CD4-positive, alpha-beta T cell treated with Interleukin-15 for 1 hour (primary cell): ENCODE data around the gene CPSF6.
"Not testable (repeated sequence)": the region's sequence is repeated elsewhere in the genome, so short reads cannot be mapped to it uniquely, and the experiment has no call there.

Experiments
- DNase-seq: peaks from one replicate; pipeline ENCODE4 v3.0.0-alpha.2; 2020

Gene CPSF6

GRCh38 chr12:69262264-69262974 is 23.1 kb downstream of the CPSF6 start:
- no peak for DNase-seq

- no peak for DNase-seq
Observed at GRCh38 chr12:69265205-69265604, 25.8 kb downstream of the CPSF6 start.

GRCh38 chr12:69265633-69266032 is 26.3 kb downstream of the CPSF6 start:
- not testable (repeated sequence) for DNase-seq

- no peak for DNase-seq
Observed at GRCh38 chr12:69266036-69266635, 26.8 kb downstream of the CPSF6 start.

- DNase-seq: no peak
Observed at GRCh38 chr12:69269736-69270135, 30.4 kb downstream of the CPSF6 start.

- DNase-seq: no peak
Observed at GRCh38 chr12:69272511-69272910, 33.1 kb downstream of the CPSF6 start.

- DNase-seq: no peak
Observed at GRCh38 chr12:69274861-69275260, 35.5 kb downstream of the CPSF6 start.

- DNase-seq: no peak
Observed at GRCh38 chr12:69275471-69275891, 36.1 kb downstream of the CPSF6 start.

- no peak for DNase-seq
Observed at GRCh38 chr12:69278814-69279782, 39.7 kb downstream of the CPSF6 start.

GRCh38 chr12:69284131-69284530 is 44.8 kb downstream of the CPSF6 start:
- peak; percentile 34 for DNase-seq

- no peak for DNase-seq
Observed at GRCh38 chr12:69287556-69287955, 48.2 kb downstream of the CPSF6 start.

GRCh38 chr12:69290545-69291277 is 51.3 kb downstream of the CPSF6 start:
- DNase-seq: peak; percentile 80

- DNase-seq: no peak
Observed at GRCh38 chr12:69291278-69291593, 51.9 kb downstream of the CPSF6 start.

GRCh38 chr12:69298133-69298532 is 58.8 kb downstream of the CPSF6 start:
- DNase-seq: no peak

- DNase-seq: no peak
Observed at GRCh38 chr12:69298947-69299346, 59.6 kb downstream of the CPSF6 start.

- no peak for DNase-seq
Observed at GRCh38 chr12:69304284-69304683, 64.9 kb downstream of the CPSF6 start.

GRCh38 chr12:69309461-69309860 is 70.1 kb downstream of the CPSF6 start:
- no peak for DNase-seq

- DNase-seq: no peak
Observed at GRCh38 chr12:69313209-69313608, 73.8 kb downstream of the CPSF6 start.

GRCh38 chr12:69316784-69317183 is 77.4 kb downstream of the CPSF6 start:
- not testable (repeated sequence) for DNase-seq

- DNase-seq: not testable (repeated sequence)
Observed at GRCh38 chr12:69317233-69317632, 77.9 kb downstream of the CPSF6 start.

GRCh38 chr12:69318225-69318624 is 78.9 kb downstream of the CPSF6 start:
- no peak for DNase-seq

- no peak for DNase-seq
Observed at GRCh38 chr12:69321351-69321750, 82.0 kb downstream of the CPSF6 start.
